Fibroblast of skin of left biceps (primary cell): ENCODE data around the gene IDNK.

Experiments
- DNase-seq, 2 experiments: peaks; one replicate each; pipeline ENCODE4 v3.0.0-alpha.2; 2013; ENCODE audit warnings: low read depth in 2 of 2

The IDNK gene

DNA sequence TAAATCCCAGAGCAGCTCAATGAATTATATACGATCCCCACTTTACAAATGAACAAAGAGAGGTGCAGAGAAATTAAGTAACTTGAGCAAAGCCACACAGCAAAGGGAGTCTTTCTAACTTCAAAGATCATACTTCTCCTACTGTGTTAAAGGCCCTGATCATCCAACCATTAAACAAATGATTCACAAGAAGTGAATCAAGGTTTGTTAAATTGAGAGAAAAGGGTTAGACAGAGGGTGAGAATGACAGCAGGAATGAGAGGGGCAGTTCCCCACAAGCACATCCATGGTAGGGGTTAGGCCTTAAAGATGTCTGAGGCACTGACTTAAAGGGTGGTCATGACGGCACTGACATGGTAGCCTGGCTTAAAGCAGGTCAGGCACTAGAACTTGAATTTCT is 10.7 kb downstream of the IDNK start:
- DNase-seq: no peak

GRCh38 chr9:83636813-83637212 is 13.9 kb downstream of the IDNK start:
- DNase-seq: no peak

- no peak for DNase-seq
Observed at GRCh38 chr9:83637389-83637788, 14.4 kb downstream of the IDNK start.

DNA sequence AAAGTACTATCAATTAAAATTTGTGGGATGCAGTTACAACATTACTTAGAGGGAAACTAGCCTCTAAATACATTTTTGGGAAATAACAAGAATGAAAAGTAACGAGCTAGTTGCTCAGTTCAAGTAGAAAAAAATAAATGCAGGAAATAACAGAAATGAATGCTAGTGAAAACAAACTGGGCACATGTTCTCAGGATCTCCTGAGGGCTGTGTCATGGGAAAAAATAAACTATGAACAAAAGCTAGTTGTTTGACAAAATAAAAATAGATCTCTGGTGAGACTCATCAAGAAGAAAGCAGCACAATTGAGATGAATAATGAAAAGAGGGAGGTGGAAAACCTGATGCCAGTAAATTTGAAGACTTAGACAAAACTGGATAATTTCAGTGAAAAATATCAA is 16.3 kb downstream of the IDNK start:
- no peak for DNase-seq

- no peak for DNase-seq
Observed at GRCh38 chr9:83642793-83643192, 19.9 kb downstream of the IDNK start.

DNA sequence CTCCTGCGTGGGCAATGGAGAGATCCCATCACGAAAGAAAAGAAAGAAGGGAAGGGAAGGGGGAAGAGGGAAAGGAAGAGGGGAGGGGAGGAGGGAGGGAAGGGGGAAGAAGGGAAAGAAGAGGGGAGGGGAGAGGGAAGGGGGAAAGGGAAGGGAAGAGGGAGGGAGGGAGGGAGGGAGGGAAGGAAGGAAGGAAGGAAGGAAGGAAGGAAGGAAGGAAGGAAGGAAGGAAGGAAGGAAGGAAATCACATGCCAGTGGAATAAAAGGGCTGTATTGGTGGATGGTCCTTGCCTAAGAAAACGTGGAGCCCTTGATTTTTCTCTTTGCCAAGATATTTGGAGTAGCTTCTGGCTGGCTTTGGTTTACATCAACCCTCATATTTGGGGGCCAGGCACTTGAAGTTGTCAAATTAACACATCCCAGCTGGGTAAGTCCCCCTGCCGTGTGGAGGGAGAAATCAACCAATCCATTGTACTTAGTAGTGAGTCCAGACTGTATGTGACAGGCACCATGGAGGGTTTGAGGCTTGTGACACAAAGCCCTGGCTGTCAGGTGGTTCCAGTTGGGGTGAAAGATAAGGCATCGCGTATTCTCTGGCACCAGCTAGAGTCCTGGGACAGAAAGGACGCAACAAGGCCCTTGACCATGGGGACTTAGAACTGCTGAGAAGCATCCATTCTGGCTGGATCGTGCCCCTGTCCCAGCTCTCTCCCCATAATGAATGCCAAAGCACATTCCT is 23.7 kb downstream of the IDNK start:
- DNase-seq: no peak

DNA sequence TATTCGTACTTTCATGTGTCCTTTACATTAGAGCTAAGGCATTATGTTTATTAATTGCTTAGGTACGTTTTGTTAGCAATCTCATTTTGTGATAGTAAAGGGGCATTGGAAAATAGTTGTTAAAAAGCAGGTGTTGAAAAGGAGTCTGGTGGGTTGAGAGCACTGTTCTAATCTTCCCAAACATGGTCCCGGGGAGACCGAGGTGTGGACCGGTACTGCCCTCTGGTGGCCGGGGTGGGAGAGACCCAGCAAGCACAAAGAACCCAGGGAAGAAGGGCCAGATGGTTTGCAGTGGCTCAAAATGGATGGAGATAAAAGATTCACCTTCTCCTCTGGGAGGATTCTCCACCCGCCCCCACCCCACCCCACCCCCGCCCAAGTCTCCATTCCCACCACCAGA is 26.1 kb downstream of the IDNK start:
- DNase-seq: peak; percentile 2 to 7

- DNase-seq: no peak
Observed at GRCh38 chr9:83649515-83649914, 26.6 kb downstream of the IDNK start.

GRCh38 chr9:83651558-83651957 is 28.6 kb downstream of the IDNK start:
- no peak for DNase-seq

DNA sequence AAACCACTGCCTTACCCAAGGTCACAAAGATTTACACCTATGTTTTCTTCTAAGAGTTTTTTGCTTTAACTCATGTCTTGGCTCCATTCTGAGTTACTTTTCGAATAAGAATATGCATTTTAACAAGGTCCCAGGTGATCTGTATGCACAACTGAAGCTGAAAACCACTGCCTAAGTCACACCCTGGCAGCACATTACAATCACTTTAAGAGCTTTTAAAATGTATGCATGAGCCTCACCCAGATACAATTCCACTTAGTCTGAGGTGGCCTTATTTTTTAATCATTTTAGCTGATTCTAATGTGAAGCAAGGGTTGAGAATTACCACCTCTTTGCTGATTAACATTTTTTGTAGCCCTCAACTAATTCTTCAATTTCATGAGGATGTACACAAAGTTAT is 29.5 kb downstream of the IDNK start:
- no peak for DNase-seq

- DNase-seq: no peak
Observed at GRCh38 chr9:83655433-83655832, 32.5 kb downstream of the IDNK start.

GRCh38 chr9:83656032-83656680 is 33.2 kb downstream of the IDNK start:
- no peak for DNase-seq

GRCh38 chr9:83656952-83657351 is 34.0 kb downstream of the IDNK start:
- DNase-seq: no peak

DNA sequence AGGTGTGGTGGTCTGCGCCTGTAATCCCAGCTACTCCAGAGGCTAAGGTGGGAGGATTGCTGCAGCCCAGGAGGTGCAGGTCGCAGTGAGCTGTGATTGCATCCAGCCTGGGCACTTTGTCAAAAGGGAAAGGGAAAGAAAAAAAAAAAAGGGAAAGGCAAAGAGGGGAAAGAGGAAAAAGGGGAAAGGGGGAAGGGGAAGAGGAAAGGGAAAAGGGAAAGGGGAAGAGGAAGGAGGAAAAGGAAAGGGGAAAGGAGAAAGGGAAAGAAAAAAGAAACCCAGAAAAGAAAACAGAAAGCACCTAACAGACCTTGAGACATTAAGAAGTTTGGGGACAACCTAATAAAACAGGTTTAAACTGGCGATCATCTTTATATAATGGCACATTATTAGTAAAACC is 40.0 kb downstream of the IDNK start:
- no peak for DNase-seq

GRCh38 chr9:83665580-83666200 is 42.7 kb downstream of the IDNK start:
- DNase-seq: no peak

- DNase-seq: no peak
Observed at GRCh38 chr9:83669067-83669466, 46.1 kb downstream of the IDNK start.

DNA sequence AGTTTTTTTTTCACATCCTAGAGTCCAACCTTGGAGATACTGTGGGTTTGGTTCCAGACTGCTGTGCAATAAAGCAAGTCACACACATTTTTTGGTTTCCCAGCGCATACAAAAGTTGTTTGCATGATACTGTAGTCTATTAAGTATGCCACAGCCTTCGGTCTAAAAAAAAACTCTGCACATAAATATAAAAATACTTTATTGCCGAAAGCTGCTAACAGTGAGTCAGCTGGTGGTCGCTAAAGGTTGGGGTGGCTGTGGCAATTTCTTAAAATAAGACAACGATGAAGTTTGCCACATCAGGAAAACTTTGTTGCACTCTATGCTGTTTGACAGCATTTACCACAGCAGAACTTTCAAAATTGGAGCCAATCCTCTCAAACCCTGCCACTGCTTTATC is 47.4 kb downstream of the IDNK start:
- no peak for DNase-seq

GRCh38 chr9:83671451-83671850 is 48.5 kb downstream of the IDNK start:
- DNase-seq: no peak

DNA sequence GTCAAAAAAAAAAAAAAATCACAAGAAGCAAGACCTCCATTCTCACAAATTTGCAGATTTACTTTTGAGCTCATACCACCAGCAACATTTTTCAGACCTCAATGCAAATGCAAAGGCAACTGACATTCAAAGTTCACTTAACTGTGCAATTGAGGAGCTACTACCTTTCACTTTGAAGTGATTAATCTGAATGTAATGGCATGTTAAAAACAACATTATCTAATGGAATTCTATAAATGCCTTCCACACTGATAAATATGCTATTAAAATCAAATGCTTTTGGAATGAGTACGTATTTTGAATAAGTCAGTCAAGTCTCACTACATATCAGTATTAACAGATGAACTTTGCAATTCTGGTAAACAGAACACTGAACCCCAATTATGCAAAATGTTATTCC is 52.5 kb downstream of the IDNK start:
- DNase-seq: no peak

- DNase-seq: no peak
Observed at GRCh38 chr9:83677596-83677995, 54.7 kb downstream of the IDNK start.

- no peak for DNase-seq
Observed at GRCh38 chr9:83680233-83680632, 57.3 kb downstream of the IDNK start.

DNA sequence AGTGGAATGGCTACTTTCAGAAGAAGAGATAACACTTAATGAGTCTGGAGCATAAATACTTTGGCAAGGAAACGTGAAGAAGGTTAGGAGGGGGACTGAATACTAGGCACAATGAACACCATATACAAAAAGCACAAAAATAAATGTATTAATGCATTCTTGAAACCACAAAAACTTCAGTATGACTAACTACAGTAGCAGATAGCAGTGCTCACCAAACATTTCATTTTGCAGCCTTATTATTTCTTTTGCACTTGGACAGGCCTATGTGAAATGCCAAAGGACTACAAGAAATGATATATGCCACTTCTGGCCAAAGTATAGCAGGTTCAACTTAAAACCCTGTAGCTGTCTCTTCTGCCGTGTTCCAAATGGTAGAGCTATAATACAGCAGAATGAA is 58.5 kb downstream of the IDNK start:
- DNase-seq: no peak

- DNase-seq: no peak
Observed at GRCh38 chr9:83688921-83689320, 66.0 kb downstream of the IDNK start.
